Activated effector memory CD4-positive, alpha-beta T cell treated with anti-CD3 and anti-CD28 coated beads, Interleukin-2, amount 50 U/mL, for 16 hours (primary cell): ENCODE data around the gene RPL5.

Experiments
- DNase-seq: peaks from one replicate; pipeline ENCODE4 v3.0.0-alpha.2; 2020

Gene RPL5

DNA sequence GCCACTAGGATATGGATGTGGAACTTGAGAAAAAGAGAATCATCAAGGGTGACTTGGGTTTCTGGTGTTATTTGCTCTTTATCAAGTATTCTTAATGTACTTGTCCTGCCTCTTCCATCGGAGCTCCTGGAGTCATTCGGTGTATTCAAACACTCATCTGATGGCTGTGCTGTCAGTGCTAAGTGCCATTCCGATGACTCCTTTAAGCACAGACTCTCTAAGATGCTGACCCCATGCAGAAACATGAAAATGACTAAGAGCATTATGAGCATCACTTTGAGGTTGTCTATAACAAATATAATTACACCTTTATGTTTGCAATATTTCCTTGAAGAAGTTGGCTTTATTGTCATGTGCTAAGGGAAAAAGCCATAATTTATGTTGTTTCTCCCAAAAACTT lies 11.3 kb upstream of the RPL5 start:
- no peak for DNase-seq

DNA sequence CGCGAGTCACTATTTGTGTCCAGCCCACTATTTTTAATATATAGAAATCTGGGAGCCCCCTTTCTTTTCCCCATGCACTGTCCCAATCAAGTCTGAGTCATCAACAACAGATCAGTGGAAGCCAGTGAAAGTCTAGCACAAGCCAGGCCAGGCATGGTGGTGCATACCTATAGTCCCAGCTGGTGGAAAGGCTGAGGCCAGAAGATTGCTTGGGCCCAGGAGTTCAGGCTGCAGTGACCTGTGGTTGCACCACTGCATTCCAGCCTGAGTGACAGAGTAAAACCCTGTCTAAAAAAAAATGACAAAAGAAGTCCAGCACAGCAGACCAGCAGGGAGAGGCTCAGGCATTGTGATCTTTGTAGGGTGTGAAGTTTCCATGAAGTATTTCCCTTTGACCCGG lies 9.0 kb upstream of the RPL5 start:
- DNase-seq, result no peak

DNA sequence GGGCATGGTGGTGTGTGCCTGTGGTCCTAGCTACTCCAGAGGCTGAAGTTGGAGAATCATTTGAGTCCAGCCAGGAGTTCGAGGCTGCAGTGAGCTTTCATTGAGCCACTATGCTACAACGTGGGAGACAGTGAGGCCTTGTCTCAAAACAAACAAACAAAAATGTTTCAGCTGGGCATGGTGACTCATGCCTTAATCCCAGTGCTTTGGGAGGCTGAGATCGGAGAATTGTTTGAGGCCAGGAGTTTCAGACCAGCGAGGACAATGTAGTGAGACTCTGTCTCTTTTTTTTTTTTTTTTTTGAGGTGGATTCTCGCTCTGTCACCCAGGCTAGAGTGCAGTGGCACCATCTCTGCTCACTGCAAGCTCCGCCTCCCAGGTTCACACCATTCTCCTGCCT lies 5.0 kb upstream of the RPL5 start:
- no peak for DNase-seq

DNA sequence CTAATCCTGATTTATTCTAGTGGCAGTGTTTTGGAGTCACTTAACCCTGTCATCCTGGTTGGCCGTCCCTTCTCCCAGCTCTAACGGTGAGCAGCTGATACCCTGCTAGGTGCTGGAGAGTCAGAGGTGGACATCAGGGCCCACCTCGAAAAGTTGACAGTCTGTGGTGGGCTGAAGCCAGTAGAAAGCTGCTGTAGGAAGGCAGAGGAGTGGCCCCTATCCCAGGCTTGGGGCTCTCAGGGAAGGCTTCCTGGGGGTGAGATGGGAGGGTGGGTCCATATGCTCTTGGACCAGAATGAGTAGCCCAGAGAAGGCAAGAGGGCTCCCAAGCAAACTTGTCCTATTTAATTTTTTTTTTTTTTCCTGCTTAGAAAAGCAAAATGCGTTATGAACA lies 475 bp upstream of the RPL5 start:
- no peak for DNase-seq

DNA sequence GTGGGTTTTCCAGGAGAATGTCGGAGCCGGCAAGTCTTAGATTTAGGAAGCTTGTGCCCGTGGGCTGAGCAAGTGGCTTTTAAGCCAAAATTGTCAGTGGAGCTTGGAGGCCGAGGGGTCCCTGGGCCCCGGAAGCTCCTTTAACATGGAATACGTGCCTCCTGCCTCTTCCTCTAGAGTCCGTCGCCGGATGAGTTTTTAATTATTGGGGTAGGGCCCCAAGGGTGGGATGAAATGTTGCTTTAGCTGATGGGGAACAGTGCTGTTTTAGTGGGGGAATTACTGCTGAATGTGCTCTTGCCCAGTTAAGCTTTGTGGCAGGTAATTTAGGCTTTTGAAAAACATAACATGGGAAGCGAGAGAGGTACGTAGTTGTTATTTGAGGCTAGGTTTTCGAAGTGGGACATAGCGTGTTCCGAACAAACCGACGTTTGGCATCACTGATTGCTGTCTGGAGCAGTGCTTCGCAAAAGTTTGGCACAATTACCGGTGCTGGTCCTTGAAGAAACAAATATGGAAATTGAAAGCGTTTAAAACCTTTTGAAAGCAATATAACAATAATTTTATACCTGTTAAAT lies 786 bp downstream of the RPL5 start:
- DNase-seq, result no peak

DNA sequence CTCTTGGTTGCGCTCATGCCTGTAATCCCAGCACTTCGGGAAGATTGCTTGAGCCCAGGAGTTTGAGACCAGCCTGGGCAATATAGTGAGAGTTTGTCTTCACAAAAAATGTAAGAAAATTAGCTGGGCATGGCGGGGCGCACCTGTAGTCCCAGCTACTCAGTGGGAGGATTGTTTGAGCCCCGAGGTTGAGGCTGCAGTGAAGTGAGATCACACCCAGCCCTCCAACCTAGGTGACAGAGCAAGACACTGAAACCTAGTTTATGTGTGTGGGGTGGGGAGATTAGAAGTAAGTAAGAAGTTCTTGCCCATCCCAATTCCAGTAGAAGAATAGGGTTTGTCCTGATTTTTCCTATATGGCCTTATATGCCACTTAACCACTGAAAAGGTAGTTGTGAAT lies 2.0 kb downstream of the RPL5 start:
- DNase-seq, result peak; percentile 66

DNA sequence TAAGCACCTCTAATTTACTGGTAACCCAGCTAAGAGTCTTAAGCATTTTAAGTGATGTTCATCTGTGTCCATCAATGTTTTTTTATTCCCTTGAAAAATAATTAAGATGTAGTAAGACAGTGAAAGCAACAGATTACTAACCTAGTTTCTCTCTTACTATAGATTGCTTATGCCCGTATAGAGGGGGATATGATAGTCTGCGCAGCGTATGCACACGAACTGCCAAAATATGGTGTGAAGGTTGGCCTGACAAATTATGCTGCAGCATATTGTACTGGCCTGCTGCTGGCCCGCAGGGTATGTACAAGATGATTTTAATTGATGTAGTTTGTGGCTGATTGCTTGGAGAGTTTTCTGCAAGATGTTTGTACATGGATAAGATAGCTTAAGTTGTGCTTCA lies 2.8 kb downstream of the RPL5 start:
- no peak for DNase-seq

DNA sequence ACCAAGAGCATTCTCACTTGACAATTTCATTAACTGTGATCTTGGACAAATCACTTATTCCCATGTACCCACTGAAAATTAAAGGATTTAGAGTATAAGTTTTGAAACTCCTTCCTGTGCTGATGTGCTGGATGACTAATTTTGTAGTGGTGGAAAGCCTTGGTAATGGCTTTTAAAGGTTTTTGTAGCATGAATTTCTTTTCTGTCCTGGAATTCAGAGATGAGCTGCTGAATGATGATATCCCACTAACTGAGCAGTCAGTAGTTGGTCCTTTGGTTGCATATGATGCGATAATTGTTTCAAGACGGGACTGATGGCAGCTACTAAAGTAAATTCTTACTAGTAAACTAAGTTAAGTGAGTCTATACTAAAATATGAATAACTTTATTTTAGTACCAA lies 5.2 kb downstream of the RPL5 start:
- no peak for DNase-seq

DNA sequence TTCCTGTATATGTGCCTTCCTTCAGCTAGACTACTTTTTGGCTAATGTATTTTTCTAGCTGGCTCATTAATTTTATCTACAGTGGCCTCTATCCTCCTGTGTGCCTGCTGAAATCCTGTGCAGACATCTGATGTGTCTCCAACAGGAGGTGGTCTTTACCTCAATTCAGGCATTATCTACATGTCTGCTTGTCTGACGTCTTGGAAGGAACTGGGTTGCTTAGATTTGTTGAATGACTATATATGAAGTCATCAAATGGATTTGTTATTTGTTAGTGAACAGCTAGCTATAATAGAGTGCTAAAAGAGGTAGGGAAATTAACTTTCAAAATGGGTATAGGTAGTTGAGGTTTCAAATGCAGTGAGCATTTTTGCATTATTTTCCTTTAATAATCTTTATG lies 6.7 kb downstream of the RPL5 start:
- no peak for DNase-seq

DNA sequence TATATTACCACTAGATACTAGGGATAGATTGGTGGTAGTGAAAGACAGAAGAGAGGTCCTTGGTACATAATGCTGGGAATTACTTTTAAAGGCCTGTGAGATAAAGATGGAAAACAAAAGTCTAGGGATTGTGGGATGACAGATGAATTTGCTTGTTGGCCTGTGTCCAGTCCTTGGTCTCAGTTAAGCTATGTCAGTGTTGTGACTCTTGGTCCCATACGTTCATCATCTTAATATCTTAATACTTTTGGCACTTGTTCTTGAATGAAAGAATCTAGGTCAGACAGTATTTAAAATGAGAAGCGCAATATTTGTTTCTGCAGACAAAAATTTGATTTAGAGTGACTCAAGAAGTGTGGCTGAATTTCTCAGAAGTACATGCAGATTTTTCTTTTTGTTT lies 7.6 kb downstream of the RPL5 start:
- DNase-seq, result no peak

DNA sequence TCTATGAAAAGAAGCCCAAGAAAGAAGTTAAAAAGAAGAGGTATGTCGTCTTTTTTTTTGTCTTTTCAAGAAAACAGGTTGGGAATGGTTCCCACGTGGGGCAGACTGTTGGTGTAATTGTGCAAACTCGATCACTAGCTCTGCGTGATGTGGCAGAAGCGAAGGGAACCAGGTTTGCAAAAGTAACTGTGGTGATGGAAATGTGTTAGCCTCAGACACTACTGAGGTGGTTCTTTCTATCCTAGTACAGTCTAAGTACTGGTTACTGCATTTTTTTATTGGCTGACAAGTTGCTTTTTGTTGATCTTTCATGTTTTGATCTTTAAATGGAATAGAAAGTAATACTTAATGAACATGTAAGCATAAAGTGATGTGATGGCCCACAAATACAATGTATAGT lies 8.8 kb downstream of the RPL5 start:
- DNase-seq, result no peak

DNA sequence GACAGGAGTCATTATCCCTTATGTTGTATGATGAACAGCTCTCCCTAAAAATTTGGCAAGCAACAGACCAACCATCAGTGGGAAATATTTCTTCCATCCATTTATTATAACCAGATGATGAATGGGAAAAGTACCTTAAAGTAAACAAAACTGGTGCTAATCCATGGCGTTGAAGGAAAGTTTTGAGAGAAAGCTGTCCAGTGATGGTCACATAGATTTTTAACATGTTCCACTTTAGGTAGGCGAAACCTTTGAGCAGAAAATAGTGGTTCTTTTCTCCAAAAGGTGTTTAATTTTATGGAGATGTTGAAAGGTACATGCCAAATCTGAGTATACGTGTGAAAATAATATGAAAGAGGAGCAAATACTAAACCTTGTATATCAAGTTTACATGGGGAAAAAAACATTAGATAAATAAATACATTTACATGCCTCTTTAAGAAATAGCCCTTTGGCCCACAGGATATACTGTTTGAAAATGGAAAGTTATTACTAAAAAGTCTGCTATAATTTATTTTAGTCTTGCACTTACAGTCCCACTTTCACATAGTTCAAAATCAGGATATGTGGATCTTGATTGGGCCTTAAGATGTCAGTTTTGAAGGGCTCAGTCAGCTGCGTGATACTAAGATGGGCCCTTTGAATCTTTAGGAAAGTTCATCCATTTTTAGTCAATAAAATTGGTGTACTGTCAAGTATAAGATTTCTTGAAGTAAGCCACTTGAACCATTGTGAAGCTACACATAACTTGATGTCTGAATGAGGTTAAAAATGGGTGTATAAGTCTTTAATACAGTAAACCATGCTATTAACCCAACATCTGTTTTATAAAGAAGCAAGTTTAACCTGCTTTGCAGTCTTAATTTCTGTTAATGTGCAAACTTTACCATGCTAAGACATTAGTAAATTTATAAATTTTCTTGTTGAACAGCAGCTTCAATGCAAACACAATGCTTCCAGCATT lies 10.5 kb downstream of the RPL5 start:
- DNase-seq, result no peak

DNA sequence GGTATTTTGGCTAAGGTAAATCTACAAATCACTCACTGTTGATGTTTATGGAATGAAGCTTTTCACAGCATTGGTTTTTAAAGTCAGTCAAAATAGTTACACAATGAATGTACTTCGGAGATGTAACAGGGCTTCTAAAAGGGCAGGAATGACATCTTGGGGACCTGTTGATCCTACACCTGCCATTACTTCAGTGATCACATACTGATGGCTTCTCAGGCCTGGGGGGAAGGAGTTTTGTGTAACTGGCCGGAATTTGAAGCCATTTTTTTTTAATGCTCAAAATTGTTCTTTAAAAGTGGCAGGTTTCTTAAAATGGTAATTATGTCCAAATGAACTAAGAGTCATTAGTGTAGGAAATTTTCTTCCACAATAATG lies 11.2 kb downstream of the RPL5 start:
- no peak for DNase-seq

DNA sequence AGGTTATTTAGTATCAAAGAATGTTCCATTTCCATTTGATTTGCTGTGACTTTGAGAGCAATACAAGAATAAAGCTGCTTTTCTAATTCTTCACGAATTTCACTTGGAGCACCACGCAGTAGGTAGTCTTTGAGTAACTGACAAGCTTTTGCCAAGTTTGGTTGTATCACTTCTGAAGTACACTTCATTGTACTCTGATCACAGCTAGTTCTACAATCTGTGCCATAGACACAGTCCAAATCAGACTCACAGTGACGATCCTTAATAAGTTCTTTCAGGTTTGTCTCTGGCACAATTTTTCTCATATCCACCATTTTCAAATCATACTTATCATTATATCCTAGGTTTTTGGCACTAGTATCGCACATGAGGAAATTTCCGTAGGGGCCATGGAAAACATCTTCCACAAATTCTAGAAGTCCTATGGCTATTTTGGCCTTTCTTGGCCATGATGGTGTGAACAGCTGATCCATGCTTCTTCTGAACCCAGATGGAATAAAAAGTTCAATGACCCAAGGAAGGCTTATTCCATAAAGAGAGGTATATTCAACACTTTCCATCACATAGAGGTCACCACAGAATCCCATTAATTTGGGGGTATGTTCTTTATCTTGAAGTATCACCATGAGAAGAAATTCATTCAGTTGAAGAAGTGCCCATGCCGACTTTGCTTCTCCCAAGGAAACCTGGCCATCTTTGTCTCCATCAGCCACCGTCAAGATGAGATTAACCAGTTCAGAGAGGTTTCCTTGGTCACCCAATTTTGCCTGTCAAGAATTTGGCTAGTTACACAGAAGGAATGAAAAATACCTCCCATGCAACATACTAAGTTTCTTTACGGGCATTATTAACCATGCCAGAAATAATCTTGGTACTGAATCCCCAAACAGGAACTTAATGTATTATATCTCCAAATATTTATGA lies 11.9 kb downstream of the RPL5 start:
- DNase-seq, result no peak

DNA sequence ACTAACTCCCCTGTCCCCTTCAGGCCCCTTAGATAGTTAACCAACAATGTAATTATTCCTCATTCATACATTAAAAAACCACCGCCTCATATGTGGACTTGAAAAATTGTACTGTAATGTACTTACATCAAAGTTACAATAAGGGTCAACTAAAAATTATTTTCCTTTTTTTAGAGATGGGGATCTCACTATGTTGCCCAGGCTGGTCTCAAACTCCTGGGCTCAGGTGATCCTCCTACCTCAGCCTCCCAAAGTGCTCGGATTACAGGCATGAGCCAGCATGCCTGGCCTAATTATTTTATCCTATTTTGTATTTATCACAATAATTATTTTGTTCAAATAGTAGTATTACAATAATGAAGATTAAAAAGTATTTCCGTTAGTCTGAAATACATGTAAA lies 12.6 kb downstream of the RPL5 start:
- DNase-seq, result no peak

DNA sequence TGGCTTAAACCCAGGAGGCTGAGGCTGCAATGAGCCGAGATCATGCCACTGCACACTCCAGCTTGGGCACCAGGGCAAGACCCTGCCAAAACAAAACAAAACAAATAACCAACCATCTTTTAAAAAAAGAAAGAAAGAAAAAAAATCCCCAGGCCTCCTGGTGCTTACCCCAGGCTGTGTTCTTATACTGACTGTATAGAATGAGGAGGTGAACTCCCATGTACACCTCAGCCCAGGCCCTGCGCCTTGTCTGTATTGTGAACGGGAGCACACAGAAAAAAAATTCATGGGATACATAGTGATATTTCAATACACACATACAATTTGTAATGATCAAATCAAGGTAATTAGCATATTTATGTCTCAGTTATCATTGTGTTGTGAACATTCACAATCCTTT lies 14.1 kb downstream of the RPL5 start:
- no peak for DNase-seq

DNA sequence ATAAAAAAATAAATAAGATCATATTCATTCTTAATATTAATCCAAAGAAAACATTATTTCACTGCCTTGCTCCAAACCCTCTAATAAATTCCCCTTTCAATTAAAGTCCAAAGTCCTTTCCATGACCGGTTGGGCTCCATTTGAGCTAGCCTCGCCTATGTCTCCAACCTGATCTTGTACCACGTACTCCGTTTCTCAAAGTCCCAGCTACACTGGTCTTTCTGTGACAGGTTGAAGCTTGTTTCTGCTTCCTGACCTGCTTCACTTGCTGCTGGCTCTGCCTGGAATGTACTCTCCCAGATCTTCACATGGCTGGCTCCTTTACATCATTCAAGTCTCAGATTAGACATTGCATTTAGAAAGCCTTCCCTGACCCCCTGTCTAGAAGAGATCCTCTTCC lies 16.4 kb downstream of the RPL5 start:
- no peak for DNase-seq

DNA sequence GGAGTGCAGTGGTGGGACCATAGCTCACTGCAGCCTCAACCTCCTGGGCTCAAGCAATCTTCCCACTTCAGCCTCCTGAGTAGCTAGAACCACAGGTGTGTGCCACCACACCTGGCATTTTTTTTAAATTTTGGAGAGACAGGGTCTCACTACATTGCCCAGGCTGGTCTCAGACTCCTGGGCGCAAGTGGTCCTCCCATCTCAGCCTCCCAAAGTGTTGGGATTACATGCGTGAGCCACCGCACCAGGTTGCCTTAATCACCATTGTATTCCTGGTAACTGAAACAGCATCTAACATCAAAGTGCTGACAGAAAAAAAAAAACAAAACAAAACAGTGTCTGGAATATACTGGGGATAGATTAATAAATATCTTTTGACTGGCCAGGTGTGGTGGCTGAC lies 18.2 kb downstream of the RPL5 start:
- no peak for DNase-seq

DNA sequence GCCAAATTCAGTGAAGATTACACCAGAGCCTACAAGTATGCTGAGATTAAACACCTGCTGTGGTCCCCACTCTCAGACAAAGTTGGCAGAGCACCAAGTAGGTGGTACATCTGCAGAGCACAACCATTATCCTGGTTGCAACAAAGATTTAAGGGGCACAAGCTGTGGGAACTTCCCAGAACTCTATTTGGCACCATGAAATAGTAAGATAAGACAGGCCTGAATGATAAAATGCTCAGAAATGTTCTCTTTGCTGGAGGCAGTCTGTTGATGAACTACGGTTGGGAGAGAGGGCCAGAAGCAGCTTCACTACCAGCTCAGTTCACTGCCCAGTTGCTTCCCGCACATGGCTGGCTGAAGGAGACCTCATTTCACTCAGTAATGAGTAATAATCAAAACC lies 19.9 kb downstream of the RPL5 start:
- DNase-seq, result no peak

DNA sequence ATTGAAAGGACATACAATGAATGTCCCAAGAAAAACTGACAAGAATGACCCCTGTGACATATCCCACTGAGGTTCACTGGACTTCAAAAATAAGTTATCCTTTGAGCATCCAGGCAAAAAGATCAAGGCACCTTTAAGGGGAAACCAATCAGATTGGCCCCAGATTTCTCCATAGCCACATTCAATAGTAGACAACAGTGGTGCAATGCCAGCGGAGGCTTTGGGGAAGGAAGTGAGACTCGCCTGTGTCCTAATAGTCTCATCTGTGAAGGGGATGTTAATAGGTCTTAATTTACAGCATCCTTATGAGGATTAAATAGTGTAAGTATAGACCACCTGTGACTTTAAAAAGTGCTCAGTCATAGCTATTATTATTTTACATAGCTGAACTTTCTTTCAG lies 21.5 kb downstream of the RPL5 start:
- DNase-seq, result no peak

DNA sequence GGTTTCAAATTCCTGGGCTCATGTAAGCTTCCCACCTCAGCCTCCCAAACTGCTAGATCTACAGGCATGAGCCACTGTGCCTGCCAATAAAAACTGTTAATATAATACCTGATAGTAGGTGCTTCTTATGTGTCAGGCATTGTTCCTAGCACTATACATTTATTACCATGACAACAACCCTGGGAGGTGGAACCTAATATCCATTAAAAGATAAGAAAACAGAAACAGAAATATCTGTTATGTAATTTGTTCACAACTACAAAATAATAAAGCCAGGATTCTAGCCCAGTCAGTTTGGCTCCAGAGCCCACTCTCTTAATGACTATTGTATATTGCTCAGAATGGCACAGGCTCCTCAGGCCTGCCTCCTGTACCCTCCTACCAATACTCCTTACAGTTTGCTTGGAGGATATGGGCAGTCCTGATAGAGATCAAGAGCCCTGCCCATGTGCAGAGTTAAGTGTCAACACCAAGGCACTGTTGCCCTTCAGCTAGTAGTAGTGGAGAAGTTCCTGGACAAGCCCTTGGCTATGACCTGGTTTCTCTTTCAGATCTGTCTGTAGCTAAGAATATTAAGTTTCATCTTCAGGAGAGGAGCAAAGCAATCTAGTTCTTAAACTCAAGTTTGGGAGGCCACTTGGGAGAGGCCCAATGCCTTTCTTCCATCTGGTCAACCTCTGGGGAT lies 22.4 kb downstream of the RPL5 start:
- no peak for DNase-seq

DNA sequence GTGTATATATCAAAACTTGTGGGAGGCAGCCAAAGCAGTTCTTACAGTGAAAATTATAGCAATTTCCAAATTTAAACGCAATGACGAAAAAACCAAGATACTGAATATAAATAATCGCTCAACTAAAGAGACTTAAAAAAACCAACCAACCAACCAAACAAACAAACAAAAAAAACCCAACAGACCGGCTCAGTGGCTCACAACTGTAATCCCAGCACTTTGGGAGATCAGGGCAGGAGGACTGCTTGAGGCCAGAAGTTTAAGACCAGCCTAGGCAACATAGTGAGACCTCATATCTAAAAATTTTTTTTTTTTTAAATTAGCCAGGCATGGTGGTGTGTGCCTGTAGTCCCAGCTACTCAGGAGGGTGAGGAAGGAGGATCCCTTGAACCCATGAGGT lies 23.4 kb downstream of the RPL5 start:
- DNase-seq, result no peak

DNA sequence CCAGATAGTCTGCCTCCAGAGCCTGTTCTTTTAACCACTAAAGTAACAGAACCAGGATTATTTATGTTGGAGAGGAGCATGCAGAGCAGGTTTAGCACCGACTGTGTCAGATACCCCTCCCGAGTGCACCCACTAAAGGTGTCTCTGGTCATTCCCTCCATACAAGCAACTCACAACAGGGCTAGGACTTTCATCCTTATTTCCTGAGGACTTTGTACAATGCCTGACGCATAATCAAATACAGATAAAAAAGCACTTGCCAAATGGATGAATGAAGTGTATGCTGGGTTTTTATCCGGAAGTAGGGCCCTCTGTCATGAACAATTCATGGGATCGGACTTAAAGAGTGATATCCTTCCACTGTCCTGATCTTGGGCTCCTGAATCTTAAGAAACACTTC lies 26.0 kb downstream of the RPL5 start:
- DNase-seq, result no peak
